OCI-LY7 (cell line): Measurements from ENCODE around the gene INPP5A. TPM values are rescaled to one million over a fixed set of nuclear protein-coding genes. Genes with fewer than 3 reads are reported as not detected.

Experiments
- BruUV-seq: library from RNA; stranded (reverse); fragments of 400-500 nt; replicated peaks from 2 replicates; lab custom pipeline; 2021; lab: Mats Ljungman, UMichigan
- CTCF ChIA-PET: fragments of 300-600 bp; sonication (Branson Sonifier 250); formaldehyde crosslinking; loops from one replicate; lab custom pipeline; 2022; ENCODE audit warnings: antibody characterized with exemption; ENCODE audit not compliant: unreplicated experiment; lab: Charles Lee
- POLR2A ChIA-PET: fragments of 300-600 bp; sonication (Branson Sonifier 250); formaldehyde crosslinking; loops from one replicate; lab custom pipeline; 2022; ENCODE audit warnings: antibody characterized with exemption; lab: Charles Lee
- DNase-seq: peaks from one replicate; pipeline ENCODE4 v3.0.0-alpha.2; 2015; ENCODE audit warnings: low spot score
- H2AFZ ChIP-seq: fragments of 200-600 bp; sonication (generic), shearing (Covaris generic); 2 replicates; pipeline ENCODE4 v1.6.1; 2014; ENCODE audit warnings: mild to moderate bottlenecking, antibody characterized with exemption, low read length, moderate library complexity
- H3K27ac ChIP-seq: fragments of 200-600 bp; sonication (generic); 2 replicates; pipeline ENCODE4 v1.5.1; 2014; ENCODE audit warnings: mixed run types, low read depth, mild to moderate bottlenecking, moderate library complexity, low read length, inconsistent platforms; ENCODE audit not compliant: poor library complexity, severe bottlenecking
- H3K36me3 ChIP-seq: fragments of 200-600 bp; sonication (generic); 2 replicates; pipeline ENCODE4 v1.6.1; 2014; ENCODE audit warnings: mild to moderate bottlenecking, antibody characterized with exemption, low read length, moderate library complexity, mixed read lengths; ENCODE audit not compliant: insufficient read depth
- H3K4me1 ChIP-seq: fragments of 200-600 bp; sonication (generic); 2 replicates; pipeline ENCODE4 v1.5.1; 2014; ENCODE audit warnings: mild to moderate bottlenecking, low read length; ENCODE audit not compliant: insufficient read depth, poor library complexity, severe bottlenecking
- H3K4me2 ChIP-seq: fragments of 200-600 bp; sonication (generic); 2 replicates; pipeline ENCODE4 v1.6.1; 2014; ENCODE audit warnings: mild to moderate bottlenecking, low read length
- H3K4me3 ChIP-seq: fragments of 200-600 bp; sonication (generic); 2 replicates; pipeline ENCODE4 v1.5.1; 2014; ENCODE audit warnings: mild to moderate bottlenecking, low read depth, low read length; ENCODE audit not compliant: poor library complexity, severe bottlenecking
- H3K79me2 ChIP-seq: fragments of 200-600 bp; sonication (generic); 2 replicates; pipeline ENCODE4 v1.6.1; 2016; ENCODE audit warnings: low read depth, mild to moderate bottlenecking, low read length, moderate library complexity, mixed read lengths; ENCODE audit not compliant: insufficient read depth
- H3K9me2 ChIP-seq: fragments of 200-600 bp; sonication (generic); 2 replicates; pipeline ENCODE4 v1.6.1; 2016; ENCODE audit warnings: mild to moderate bottlenecking, low read length, mixed read lengths; ENCODE audit not compliant: insufficient read depth
- H3K9me3 ChIP-seq: fragments of 200-600 bp; sonication (generic); 2 replicates; pipeline ENCODE4 v1.6.1; 2014; ENCODE audit warnings: mild to moderate bottlenecking, mixed run types, low read length, mixed read lengths
- H4K20me1 ChIP-seq: fragments of 200-600 bp; sonication (generic); 2 replicates; pipeline ENCODE4 v1.6.1; 2014; ENCODE audit warnings: mild to moderate bottlenecking, antibody characterized with exemption, low read length, moderate library complexity, mixed read lengths; ENCODE audit not compliant: insufficient read depth
- EZH2phosphoT487 ChIP-seq: fragments of 200-600 bp; sonication (generic); IDR thresholded peaks from 2 replicates; pipeline ENCODE4 v1.6.1; 2018; ENCODE audit warnings: low read depth, borderline replicate concordance, mild to moderate bottlenecking, mixed run types, antibody characterized with exemption, low read length, moderate library complexity, mixed read lengths
- intact Hi-C: fragments of 100-400 bp; cut with micrococcal nuclease; formaldehyde crosslinking; loops from one replicate; pipeline ENCODE4 v1.10.0; 2022; ENCODE audit not compliant: unreplicated experiment
- total RNA-seq, 2 experiments: library from RNA; depleted of rRNA in 1 of 2; stranded (reverse); fragments of >200 nt in 1 of 2; shearing (Covaris generic) in 1 of 2; gene quantifications; 2 replicates each; pipeline ENCODE4 v1.2.3, GENCODE V29; 2014 to 2022
- TF ChIP-seq, protein P1 (sequence below): fragments of 200-600 bp; sonication (generic); conservative IDR thresholded peaks from 2 replicates; pipeline ENCODE4 v1.5.1; 2014; ENCODE audit warnings: mild to moderate bottlenecking, antibody characterized with exemption, low read length, moderate library complexity, mixed read lengths

Gene INPP5A
- total RNA-seq, 2 experiments from 2014 or later = 14.5 to 18.4 TPM

DNA sequence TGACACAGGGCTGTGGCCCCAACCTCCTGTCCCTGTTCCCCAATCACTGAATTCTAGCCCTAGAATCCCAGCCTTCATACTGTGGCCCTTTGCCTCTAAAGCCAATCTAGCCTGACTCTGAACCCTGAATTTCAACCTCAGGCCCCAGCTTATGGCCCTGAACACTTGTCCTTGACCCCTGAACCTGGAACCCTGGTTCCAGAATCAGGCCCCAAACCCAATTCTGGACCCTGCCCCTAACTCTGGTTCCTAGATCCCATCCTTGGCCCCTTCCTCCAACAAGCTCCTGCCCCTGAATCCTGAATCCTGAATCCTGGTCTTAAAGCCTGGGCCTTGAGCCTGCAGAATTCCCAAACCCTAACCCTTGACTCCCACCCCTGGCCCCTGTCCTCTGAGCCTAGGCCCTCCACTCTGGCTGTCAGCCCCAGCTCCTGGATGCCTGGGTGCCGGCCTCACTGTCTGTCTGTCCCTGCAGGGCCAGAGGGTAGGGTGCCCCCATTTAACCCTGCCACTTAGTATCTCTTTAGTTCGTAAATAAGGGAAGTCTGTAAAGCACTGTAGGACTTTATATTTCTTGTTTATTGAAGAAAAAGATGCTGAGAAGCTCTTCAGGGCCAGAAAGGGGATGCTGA lies 1.3 kb downstream of the INPP5A start:
- H3K4me3 ChIP-seq = peak overlapping the region; percentile 75

DNA sequence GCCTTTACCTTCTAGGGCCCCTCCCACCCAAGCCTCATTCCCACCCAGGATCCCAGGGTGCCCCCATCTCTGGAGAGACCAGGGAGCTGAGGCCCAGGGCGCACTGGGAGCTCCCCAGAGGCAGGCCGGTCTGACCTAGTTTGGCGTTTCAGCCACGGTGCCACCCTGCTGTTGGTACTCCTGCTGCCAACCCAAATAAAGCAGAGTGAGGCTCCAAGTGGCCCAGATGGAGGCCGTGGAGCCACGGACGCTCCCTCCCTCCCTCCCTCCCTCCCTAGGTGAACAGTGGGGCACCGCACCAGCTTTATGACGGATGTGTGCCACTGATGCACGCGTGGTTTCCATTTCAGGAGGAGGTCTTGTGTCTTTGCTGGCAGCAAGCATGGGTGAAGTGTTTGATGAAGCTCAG lies 1.8 kb downstream of the INPP5A start:
- TF ChIP-seq EZH2phosphoT487 = no peak
- TF ChIP-seq, protein P1, sequence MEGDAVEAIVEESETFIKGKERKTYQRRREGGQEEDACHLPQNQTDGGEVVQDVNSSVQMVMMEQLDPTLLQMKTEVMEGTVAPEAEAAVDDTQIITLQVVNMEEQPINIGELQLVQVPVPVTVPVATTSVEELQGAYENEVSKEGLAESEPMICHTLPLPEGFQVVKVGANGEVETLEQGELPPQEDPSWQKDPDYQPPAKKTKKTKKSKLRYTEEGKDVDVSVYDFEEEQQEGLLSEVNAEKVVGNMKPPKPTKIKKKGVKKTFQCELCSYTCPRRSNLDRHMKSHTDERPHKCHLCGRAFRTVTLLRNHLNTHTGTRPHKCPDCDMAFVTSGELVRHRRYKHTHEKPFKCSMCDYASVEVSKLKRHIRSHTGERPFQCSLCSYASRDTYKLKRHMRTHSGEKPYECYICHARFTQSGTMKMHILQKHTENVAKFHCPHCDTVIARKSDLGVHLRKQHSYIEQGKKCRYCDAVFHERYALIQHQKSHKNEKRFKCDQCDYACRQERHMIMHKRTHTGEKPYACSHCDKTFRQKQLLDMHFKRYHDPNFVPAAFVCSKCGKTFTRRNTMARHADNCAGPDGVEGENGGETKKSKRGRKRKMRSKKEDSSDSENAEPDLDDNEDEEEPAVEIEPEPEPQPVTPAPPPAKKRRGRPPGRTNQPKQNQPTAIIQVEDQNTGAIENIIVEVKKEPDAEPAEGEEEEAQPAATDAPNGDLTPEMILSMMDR = no peak
- H3K4me1 ChIP-seq = peaks cover 53% of the 10 kb centered on the region
- no peaks in the 10 kb centered on the region for H3K9me3 ChIP-seq
- BruUV-seq = no TSS peak
- H3K79me2 ChIP-seq = peaks cover 5% of the 10 kb centered on the region; the same call in 1 of the 2 replicates
- intact Hi-C loops = loop anchor here (5.0 to 10.0 kb wide), 2 partner anchors 82 to 155 kb away; no protein-coding TSS in a partner anchor
- ChIA-PET POLR2A (interaction anchor here (0.7 to 3.7 kb wide), 4 partner anchors 11 to 686 kb away, joined by 3 to 20 read pairs (median 3); no protein-coding TSS in a partner anchor), CTCF (interaction anchor here (1.3 to 2.1 kb wide), 2 partner anchors 21 to 32 kb away, joined by 3 to 9 read pairs; no protein-coding TSS in a partner anchor)
- no peak overlapping the region for H3K27ac ChIP-seq
- peak overlapping the region; percentile 75 for H3K4me3 ChIP-seq
- H3K4me2 ChIP-seq = peak overlapping the region; percentile 91
- no peak for DNase-seq
- peaks cover 9% of the 10 kb centered on the region for H4K20me1 ChIP-seq
- H3K36me3 ChIP-seq = no peaks in the 10 kb centered on the region
- H3K9me2 ChIP-seq = no peaks in the 10 kb centered on the region
- no peak overlapping the region for H2AFZ ChIP-seq

More for the DNA sequence above, 1.3 kb downstream of the INPP5A start:
- Histone ChIP-seq H3K79me2 (peaks cover 5% of the 10 kb centered on the region; the same call in 1 of the 2 replicates), H4K20me1 (peaks cover 9% of the 10 kb centered on the region), H3K9me2 (no peaks in the 10 kb centered on the region), H3K4me2 (peak overlapping the region; percentile 91), H3K9me3 (no peaks in the 10 kb centered on the region), H3K4me1 (peaks cover 47% of the 10 kb centered on the region), H3K36me3 (no peaks in the 10 kb centered on the region), H2AFZ (no peak overlapping the region), H3K27ac (no peak overlapping the region)
- no peak for TF ChIP-seq EZH2phosphoT487
- ChIA-PET CTCF (interaction anchor here (0.6 to 2.1 kb wide), 3 partner anchors 10 to 33 kb away, joined by 3 to 9 read pairs (median 3); no protein-coding TSS in a partner anchor), POLR2A (interaction anchor here (0.7 to 3.7 kb wide), 4 partner anchors 12 to 686 kb away, joined by 3 to 20 read pairs (median 3); no protein-coding TSS in a partner anchor)
- BruUV-seq = no TSS peak
- intact Hi-C loops = loop anchor here (5.0 to 10.0 kb wide), 2 partner anchors 82 to 154 kb away; no protein-coding TSS in a partner anchor
- no peak for DNase-seq

- peaks cover 5% of the 10 kb centered on the region; the same call in 1 of the 2 replicates for H3K79me2 ChIP-seq
Measured at GRCh38 chr10:132539894-132540293, 2.3 kb downstream of the INPP5A start.

More at GRCh38 chr10:132539894-132540293, 2.3 kb downstream of the INPP5A start:
- peaks cover 57% of the 10 kb centered on the region for H3K4me1 ChIP-seq
- H3K9me2 ChIP-seq = no peaks in the 10 kb centered on the region
- H3K36me3 ChIP-seq = no peaks in the 10 kb centered on the region
- H4K20me1 ChIP-seq = peaks cover 9% of the 10 kb centered on the region
- peak overlapping the region; percentile 91 for H3K4me2 ChIP-seq
- DNase-seq = no peak
- no peak for TF ChIP-seq EZH2phosphoT487
- TF ChIP-seq, protein P1 = no peak
- intact Hi-C loops = loop anchor here (5.0 to 10.0 kb wide), 2 partner anchors 83 to 155 kb away; no protein-coding TSS in a partner anchor
- CTCF ChIA-PET = interaction anchor here (1.3 to 2.1 kb wide), 2 partner anchors 20 to 32 kb away, joined by 3 to 9 read pairs; no protein-coding TSS in a partner anchor
- no TSS peak for BruUV-seq
- POLR2A ChIA-PET = interaction anchor here (0.6 to 3.7 kb wide), 4 partner anchors 11 to 685 kb away, joined by 3 to 20 read pairs (median 4); no protein-coding TSS in a partner anchor
- no peak overlapping the region for H2AFZ ChIP-seq
- H3K4me3 ChIP-seq = peak overlapping the region; percentile 27
- no peak overlapping the region for H3K27ac ChIP-seq
- H3K9me3 ChIP-seq = no peaks in the 10 kb centered on the region
